Activated CD4-positive, alpha-beta T cell treated with anti-CD3 and anti-CD28 coated beads for 36 hours (primary cell): ENCODE results near the gene SOCS1. TPM values are rescaled to one million over a fixed set of nuclear protein-coding genes. Genes with fewer than 3 reads are reported as not detected.
"Not testable (repeated sequence)": the region's sequence is repeated elsewhere in the genome, so short reads cannot be mapped to it uniquely, and the experiment has no call there.

Source experiments
- ATAC-seq: fragments of 200-7000 bp; cut with Tn5 transposase; one replicate; pipeline ENCODE4 v1.10.0; 2021; ENCODE audit warnings: mild to moderate bottlenecking, moderate library complexity
- CTCF ChIA-PET: fragments of 350-600 bp; sonication (Branson Sonifier 250); formaldehyde crosslinking; loops from one replicate; lab custom pipeline; 2021; ENCODE audit warnings: antibody characterized with exemption; lab: Charles Lee
- POLR2A ChIA-PET: fragments of 350-600 bp; sonication (Branson Sonifier 250); formaldehyde crosslinking; loops from one replicate; lab custom pipeline; 2021; ENCODE audit warnings: antibody characterized with exemption, inconsistent platforms; lab: Charles Lee
- DNase-seq: peaks from one replicate; pipeline ENCODE4 v3.0.0-alpha.2; 2020
- H3K27ac Mint-ChIP-seq: one replicate; pipeline ENCODE4 v1.8.0; 2021; ENCODE audit warnings: mixed read lengths
- H3K27me3 Mint-ChIP-seq: one replicate; pipeline ENCODE4 v1.8.0; 2021; ENCODE audit warnings: mixed read lengths
- H3K36me3 Mint-ChIP-seq: one replicate; pipeline ENCODE4 v1.8.0; 2021; ENCODE audit warnings: low read depth, mixed read lengths
- H3K4me1 Mint-ChIP-seq: one replicate; pipeline ENCODE4 v1.8.0; 2021; ENCODE audit warnings: mixed read lengths
- H3K4me3 Mint-ChIP-seq: one replicate; pipeline ENCODE4 v1.8.0; 2021; ENCODE audit warnings: mild to moderate bottlenecking, moderate library complexity, mixed read lengths
- H3K9me3 Mint-ChIP-seq: one replicate; pipeline ENCODE4 v1.8.0; 2021; ENCODE audit warnings: low read depth, mixed read lengths
- intact Hi-C, 2 experiments: fragments of 100-400 bp; cut with DNase I in 1 of 2; cut with micrococcal nuclease in 1 of 2; formaldehyde crosslinking; loops; one replicate each; pipeline versions ENCODE4 v1.14.2 to v1.15.1; 2022 to 2024; cut with DNase I, micrococcal nuclease
- total RNA-seq, 2 experiments: library from RNA; stranded (reverse); gene quantifications; one replicate each; pipeline ENCODE4 v1.2.3, GENCODE V29; 2021

The SOCS1 gene
- total RNA-seq, 2 experiments from 2014 or later = 100.0 to 103 TPM

DNA sequence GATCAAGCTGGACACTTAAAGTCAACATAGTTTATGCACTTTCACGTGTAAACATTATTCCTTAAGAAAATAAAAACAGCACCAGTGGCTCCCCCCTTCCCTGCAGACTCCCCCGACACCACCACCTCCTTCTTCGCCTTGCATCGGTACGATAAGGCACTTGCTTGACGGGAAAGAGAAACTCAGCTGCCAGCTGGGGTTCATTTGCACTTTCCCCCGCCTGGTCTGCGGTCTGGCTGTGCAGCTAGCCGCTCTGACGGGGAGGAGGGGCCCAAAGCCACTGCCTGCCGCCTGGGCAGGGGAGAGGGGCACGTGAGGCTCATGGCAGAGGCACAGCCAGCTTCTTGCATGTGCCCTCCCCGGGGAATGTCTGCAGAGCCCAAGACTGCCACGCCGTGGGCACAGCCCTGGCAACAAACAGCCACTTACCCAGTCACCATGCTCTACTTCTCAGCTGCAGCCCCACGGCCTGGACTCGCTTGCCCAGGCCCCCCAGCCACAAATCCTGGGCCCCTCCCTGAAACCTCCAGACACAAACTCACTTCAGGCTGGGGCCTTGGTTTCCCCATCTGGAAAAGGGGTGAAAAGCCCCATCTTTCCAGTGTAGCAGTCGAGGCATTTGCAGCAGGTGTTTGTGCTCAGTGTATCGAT, 41.6 kb upstream of the SOCS1 start:
- Mint-ChIP-seq H3K9me3 (no peaks in the 10 kb centered on the region), H3K36me3 (no peaks in the 10 kb centered on the region), H3K4me3 (peak overlapping the region; percentile 59), H3K27me3 (no peaks in the 10 kb centered on the region), H3K27ac (peak overlapping the region; percentile 78), H3K4me1 (peaks cover 28% of the 10 kb centered on the region)
- ATAC-seq (peak; percentile 81), DNase-seq (peak; percentile 84)
- intact Hi-C loops = loop anchor here (2.0 to 5.0 kb wide), 3 partner anchors 33 to 55 kb away; partner anchors contain the start of gene SOCS1 (in 1 of the 2)
- ChIA-PET CTCF (interaction anchor here (0.7 to 2.5 kb wide), 9 partner anchors 14 to 349 kb away, joined by 3 to 15 read pairs (median 4); no protein-coding TSS in a partner anchor), POLR2A (interaction anchor here (0.9 to 1.6 kb wide), 5 partner anchors 31 to 340 kb away, joined by 3 to 8 read pairs (median 4); partner anchors contain the start of gene SOCS1)

DNA sequence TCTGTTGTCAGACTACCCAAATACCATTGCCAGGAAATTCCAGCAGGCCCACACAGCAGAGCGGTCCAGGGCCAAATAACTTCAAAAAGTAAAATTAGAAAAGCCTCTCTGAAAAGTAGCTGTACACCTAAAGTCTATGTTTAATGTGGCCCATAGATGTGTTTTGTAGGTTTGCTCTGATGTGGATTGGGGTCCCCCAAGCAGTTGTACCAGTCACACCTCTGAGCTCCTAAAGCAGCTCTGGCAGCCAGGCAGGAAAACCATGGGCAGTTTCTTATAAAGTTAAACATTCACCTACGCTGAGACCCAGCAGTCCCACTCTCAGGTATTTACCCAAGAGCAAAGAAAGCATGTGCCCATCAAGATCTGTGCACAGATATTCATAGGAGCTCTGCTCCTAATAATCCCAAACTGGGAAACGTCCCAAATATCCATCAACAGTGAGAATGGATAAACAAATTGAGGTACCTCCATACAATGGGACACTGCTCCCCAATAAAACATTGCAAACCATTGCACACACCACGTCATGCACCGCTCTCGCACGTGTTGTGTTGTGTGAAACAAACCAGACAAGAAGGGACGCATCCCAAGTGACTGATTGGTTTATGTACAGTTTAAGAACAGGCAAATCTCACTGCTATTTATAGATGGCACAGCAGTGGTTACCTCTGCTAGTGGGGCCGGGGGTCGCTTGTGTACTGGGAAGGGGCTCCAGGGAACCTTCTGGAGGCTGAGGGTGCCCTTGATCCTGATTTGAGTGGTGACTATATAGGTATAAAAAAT, 40.9 kb upstream of the SOCS1 start:
- POLR2A ChIA-PET = interaction anchor here (0.6 to 1.6 kb wide), 6 partner anchors 32 to 339 kb away, joined by 3 to 8 read pairs (median 4); partner anchors contain the start of gene SOCS1
- DNase-seq (peak; percentile 30), ATAC-seq (peak; percentile 24)
- H3K4me1 Mint-ChIP-seq = peaks cover 28% of the 10 kb centered on the region
- H3K4me3 Mint-ChIP-seq = peak overlapping the region; percentile 59
- intact Hi-C loops = loop anchor here (2.0 to 5.0 kb wide), 3 partner anchors 32 to 55 kb away; partner anchors contain the start of gene SOCS1 (in 1 of the 2)
- H3K36me3 Mint-ChIP-seq = no peaks in the 10 kb centered on the region
- peak overlapping the region; percentile 78 for H3K27ac Mint-ChIP-seq
- H3K27me3 Mint-ChIP-seq = no peaks in the 10 kb centered on the region
- H3K9me3 Mint-ChIP-seq = no peaks in the 10 kb centered on the region
- CTCF ChIA-PET = interaction anchor here (0.6 to 2.5 kb wide), 9 partner anchors 15 to 348 kb away, joined by 3 to 15 read pairs (median 4); no protein-coding TSS in a partner anchor

DNA sequence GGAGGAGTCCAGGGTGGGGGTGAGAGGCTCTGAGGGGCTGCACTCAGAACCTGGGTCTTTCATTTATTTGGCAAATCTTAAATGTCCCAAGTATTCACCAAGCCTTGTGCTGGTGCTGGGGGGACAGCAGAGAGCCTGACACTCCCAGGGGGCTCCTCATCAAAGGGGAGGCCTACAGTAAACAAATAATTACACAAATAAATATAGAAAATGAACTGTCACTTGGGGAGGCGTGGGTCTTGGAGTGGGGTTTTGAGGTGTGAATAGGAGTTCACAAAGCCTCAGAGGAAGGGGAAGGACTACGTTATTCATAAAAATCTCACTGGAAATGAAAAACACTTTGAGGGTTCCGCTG, 40.3 kb upstream of the SOCS1 start:
- peaks cover 28% of the 10 kb centered on the region for H3K4me1 Mint-ChIP-seq
- no peak overlapping the region for H3K4me3 Mint-ChIP-seq
- no peaks in the 10 kb centered on the region for H3K27me3 Mint-ChIP-seq
- intact Hi-C loops = loop anchor here (2.0 to 5.0 kb wide), 3 partner anchors 32 to 56 kb away; partner anchors contain the start of gene SOCS1 (in 1 of the 2)
- POLR2A ChIA-PET = interaction anchor here (0.6 kb wide), 1 partner anchor 33 kb away, joined by 3 read pairs; no protein-coding TSS in a partner anchor
- H3K9me3 Mint-ChIP-seq = no peaks in the 10 kb centered on the region
- no peaks in the 10 kb centered on the region for H3K36me3 Mint-ChIP-seq
- DNase-seq = no peak
- ATAC-seq = no peak
- H3K27ac Mint-ChIP-seq = peak overlapping the region; percentile 78
- CTCF ChIA-PET = interaction anchor here (0.6 to 1.8 kb wide), 2 partner anchors 111 to 330 kb away, joined by 4 to 6 read pairs; no protein-coding TSS in a partner anchor

DNA sequence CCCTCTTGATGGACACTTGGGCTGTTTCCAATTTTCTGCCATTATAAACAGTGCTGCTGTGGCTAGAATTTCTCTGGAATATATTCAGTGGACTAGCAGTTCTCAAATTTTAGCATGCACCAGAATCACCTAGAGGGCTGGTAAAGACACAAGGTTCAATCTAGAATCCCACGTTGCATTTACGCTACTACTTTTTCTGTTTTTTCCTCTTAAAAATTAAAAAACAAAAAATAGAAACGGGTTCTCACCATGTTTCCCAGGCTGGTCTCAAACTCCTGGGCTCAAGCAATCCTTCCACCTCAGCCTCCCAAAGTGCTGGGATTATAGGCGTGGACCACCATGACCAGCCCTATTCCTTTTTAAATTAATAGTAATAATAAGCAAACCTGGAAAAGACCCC, 39.7 kb upstream of the SOCS1 start:
- CTCF ChIA-PET = no interaction called here
- intact Hi-C loops = loop anchor here (2.0 to 5.0 kb wide), 3 partner anchors 31 to 57 kb away; partner anchors contain the start of gene SOCS1 (in 1 of the 2)
- Mint-ChIP-seq H3K4me3 (no peak overlapping the region), H3K9me3 (no peaks in the 10 kb centered on the region), H3K36me3 (no peaks in the 10 kb centered on the region), H3K4me1 (peaks cover 28% of the 10 kb centered on the region), H3K27me3 (no peaks in the 10 kb centered on the region), H3K27ac (no peak overlapping the region)
- ATAC-seq (no peak), DNase-seq (no peak)
- POLR2A ChIA-PET = no interaction called here

DNA sequence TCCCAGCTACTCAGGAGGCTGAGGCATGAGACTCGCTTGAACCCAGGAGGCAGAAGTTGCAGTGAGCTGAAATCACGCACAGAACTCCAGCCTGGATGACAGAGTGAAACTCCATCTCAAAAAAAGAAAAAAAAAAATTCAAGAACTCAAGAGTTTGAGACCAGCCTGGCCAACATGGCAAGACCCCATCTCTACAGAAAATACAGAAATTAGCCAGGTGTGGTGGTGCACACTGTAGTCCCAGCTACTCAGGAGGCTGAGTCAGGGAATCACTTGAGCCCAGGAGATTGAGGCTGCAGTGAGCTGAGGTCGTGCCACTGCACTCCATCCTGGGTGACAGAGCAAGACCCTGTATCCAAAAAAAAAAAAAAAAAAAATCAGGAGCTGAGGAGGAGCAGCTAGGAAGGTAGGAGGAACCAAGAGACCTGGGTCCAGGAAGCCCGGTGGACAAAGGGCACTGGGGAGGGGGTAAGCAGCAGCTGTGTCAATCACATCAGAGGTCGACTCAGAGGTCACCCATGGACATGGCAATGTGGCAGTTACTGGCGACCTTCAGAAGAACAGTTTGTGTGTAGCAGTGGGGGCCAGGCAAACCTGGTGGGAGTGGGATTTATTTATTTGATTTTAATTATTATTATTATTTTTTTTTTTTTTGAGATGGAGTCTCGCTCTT, 36.2 kb upstream of the SOCS1 start:
- no peak for ATAC-seq
- no peaks in the 10 kb centered on the region for H3K36me3 Mint-ChIP-seq

DNA sequence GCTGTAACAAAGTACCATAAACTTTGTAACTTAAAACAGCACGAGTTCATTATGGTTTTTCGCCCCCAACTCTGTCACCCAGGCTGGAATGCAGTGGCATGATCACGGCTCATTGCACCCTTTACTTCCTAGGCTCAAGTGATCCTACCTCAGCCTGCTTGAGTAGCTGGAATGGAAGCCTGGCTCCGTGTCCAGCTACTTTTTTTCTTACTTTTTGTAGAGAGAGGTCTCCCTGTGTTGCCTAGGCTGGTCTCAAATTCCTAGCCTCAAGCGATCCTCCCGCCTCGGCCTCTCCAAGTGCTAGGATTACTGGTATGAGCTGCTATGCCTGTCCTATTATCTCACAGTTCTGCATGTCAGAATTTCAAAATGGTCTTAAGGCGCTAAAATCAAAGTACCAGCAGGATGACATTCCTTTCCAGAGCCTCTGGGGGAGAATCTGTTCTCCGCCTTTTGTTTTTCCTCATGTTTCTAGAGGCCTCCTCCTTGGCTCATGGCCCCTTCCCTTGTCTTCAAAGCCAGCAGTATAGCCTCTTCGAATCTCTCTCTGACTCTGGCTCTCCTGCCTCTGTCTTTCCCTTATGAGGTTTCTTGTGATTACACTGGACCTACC, 35.2 kb upstream of the SOCS1 start:
- Mint-ChIP-seq H3K4me3 (no peak overlapping the region), H3K4me1 (peaks cover 11% of the 10 kb centered on the region), H3K36me3 (no peaks in the 10 kb centered on the region), H3K9me3 (no peaks in the 10 kb centered on the region), H3K27me3 (peaks cover 2% of the 10 kb centered on the region), H3K27ac (no peak overlapping the region)
- DNase-seq = no peak
- intact Hi-C loops = no loop called here
- ChIA-PET CTCF (interaction anchor here (0.9 to 1.1 kb wide), 2 partner anchors 12 to 35 kb away, joined by 3 read pairs; partner anchors contain the start of gene SOCS1), POLR2A (no interaction called here)
- ATAC-seq = no peak

More for the DNA sequence above, 36.2 kb upstream of the SOCS1 start:
- Mint-ChIP-seq H3K4me1 (peaks cover 12% of the 10 kb centered on the region), H3K9me3 (no peaks in the 10 kb centered on the region), H3K27ac (no peak overlapping the region), H3K4me3 (no peak overlapping the region), H3K27me3 (peaks cover 2% of the 10 kb centered on the region)
- ChIA-PET POLR2A (interaction anchor here (0.6 kb wide), 1 partner anchor 28 kb away, joined by 3 read pairs; no protein-coding TSS in a partner anchor), CTCF (interaction anchor here (0.7 to 1.1 kb wide), 2 partner anchors 35 to 36 kb away, joined by 3 read pairs; partner anchors contain the start of gene SOCS1)
- DNase-seq = no peak
- intact Hi-C loops = no loop called here

DNA sequence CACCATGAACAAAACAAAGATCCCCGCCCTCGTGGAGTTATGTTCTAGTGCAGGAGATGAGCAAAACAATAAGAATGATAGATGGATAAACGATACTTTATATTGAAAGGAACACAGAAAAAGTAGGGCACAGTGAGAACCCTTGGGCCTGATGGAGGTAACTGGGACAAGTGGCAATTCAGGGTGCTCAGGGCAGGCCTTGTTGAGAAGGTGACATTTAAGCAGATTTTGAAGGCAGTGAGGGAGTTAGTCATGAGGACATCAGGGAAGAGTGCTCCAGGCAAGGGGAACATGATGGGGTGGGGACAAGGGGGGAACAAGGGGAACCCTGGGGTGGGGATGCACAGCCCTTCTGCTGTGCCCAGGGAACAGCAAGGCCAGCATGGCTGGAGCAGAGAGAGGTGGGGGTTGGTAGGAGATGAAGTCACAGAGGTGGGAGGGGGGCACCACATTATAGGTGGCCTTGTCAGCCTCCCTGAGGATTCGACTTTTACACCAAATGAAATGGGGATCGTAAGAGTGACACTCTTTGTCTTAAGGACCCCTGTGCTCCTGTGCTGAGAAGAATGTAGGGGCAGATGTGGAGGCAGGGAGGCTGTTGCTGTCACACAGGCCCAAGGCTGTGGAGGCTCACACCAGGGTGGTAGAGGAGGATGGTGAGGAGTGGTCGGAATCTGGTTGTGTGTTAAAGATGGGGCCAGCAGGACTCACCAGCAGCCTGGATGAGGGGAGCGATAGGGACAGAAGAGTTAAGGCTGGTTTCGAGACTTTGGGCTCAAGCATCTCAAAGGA, 34.3 kb upstream of the SOCS1 start:
- ATAC-seq (no peak), DNase-seq (no peak)
- peaks cover 2% of the 10 kb centered on the region for H3K27me3 Mint-ChIP-seq
- CTCF ChIA-PET = no interaction called here
- H3K9me3 Mint-ChIP-seq = no peaks in the 10 kb centered on the region
- no peak overlapping the region for H3K4me3 Mint-ChIP-seq
- H3K27ac Mint-ChIP-seq = no peak overlapping the region
- peaks cover 20% of the 10 kb centered on the region for H3K4me1 Mint-ChIP-seq
- intact Hi-C loops = no loop called here
- H3K36me3 Mint-ChIP-seq = no peaks in the 10 kb centered on the region
- POLR2A ChIA-PET = no interaction called here

DNA sequence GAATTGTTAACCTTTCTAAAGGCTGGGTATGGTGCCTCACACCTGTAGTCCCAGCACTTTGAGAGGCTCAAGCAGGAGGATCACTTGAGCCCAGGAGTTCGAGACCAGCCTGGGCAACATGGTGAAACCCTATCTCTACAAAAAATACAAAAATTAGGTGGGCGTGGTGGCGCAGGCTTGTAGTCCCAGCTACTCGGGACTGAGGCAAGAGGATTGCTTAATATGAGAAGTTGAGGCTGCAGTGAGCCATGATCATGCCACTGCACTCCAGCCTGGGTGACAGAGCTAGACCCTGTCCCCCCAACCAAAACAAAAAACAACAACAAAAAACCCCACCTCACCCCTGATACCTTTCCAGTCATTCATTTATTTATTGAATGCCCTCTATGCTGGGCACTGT, 33.7 kb upstream of the SOCS1 start:
- H3K27ac Mint-ChIP-seq, DNase-seq, ATAC-seq, H3K27me3 Mint-ChIP-seq, intact Hi-C loops, H3K36me3 Mint-ChIP-seq, CTCF ChIA-PET, H3K4me3 Mint-ChIP-seq, POLR2A ChIA-PET, H3K9me3 Mint-ChIP-seq: not testable (repeated sequence)
- peaks cover 22% of the 10 kb centered on the region for H3K4me1 Mint-ChIP-seq

DNA sequence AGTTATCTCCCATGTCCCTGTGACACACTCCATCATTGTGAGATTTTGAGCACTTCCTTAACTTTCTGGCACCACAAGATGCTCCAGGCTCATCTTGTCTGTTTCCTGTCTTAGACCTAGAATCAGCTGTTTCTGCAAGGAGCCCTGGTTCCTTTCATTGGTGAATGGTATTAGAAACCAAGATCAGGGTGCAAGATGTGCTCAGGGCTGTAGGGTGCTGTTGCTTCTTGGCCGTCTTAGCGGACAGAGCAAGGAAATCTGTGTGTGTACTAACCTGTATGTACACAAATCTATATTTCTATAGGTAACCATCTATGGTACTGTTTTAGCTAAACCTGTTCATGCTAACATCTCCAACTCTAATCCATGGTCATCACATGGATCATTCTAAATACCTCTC, 33.2 kb upstream of the SOCS1 start:
- Mint-ChIP-seq H3K36me3 (no peaks in the 10 kb centered on the region), H3K4me3 (no peak overlapping the region), H3K9me3 (no peaks in the 10 kb centered on the region), H3K27ac (no peak overlapping the region), H3K4me1 (peaks cover 22% of the 10 kb centered on the region), H3K27me3 (peaks cover 2% of the 10 kb centered on the region)
- ATAC-seq (no peak), DNase-seq (no peak)
- POLR2A ChIA-PET = no interaction called here
- CTCF ChIA-PET = no interaction called here
- intact Hi-C loops = no loop called here

DNA sequence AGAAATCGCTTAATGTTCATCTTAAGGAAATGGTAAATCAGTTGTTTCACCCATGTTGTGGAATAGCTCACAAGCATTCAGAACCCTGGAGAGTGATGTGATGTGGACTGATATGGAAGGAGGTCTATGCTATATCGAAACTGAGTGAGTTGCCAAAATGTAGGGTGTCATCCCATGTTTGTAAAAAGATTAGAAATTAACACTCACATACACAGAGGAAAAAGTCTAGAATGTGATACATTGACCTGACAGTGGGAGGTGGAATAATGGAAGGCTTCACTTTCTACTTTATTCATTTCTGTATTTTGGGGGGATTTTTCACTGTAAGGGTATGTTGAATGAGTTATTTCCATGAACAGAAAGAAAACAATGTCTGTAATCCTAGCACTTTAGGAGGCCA, 29.8 kb upstream of the SOCS1 start:
- ChIA-PET POLR2A (no interaction called here), CTCF (interaction anchor here (0.7 kb wide), 1 partner anchor 68 kb away, joined by 3 read pairs; no protein-coding TSS in a partner anchor)
- Mint-ChIP-seq H3K9me3 (no peaks in the 10 kb centered on the region), H3K27ac (peak overlapping the region; percentile 1), H3K4me1 (peaks cover 22% of the 10 kb centered on the region), H3K27me3 (peaks cover 2% of the 10 kb centered on the region), H3K36me3 (no peaks in the 10 kb centered on the region), H3K4me3 (no peak overlapping the region)
- peak; percentile 85 for ATAC-seq
- intact Hi-C loops = no loop called here
- no peak for DNase-seq
